ENCODE results near the gene NFATC2. TPM values are rescaled to one million over a fixed set of nuclear protein-coding genes. Genes with fewer than 3 reads are reported as not detected.
"Not testable (repeated sequence)": the region's sequence is repeated elsewhere in the genome, so short reads cannot be mapped to it uniquely, and the experiment has no call there.

Gene NFATC2
- total RNA-seq, 1 experiment from 2014 or later, result 6.3 TPM

DNA sequence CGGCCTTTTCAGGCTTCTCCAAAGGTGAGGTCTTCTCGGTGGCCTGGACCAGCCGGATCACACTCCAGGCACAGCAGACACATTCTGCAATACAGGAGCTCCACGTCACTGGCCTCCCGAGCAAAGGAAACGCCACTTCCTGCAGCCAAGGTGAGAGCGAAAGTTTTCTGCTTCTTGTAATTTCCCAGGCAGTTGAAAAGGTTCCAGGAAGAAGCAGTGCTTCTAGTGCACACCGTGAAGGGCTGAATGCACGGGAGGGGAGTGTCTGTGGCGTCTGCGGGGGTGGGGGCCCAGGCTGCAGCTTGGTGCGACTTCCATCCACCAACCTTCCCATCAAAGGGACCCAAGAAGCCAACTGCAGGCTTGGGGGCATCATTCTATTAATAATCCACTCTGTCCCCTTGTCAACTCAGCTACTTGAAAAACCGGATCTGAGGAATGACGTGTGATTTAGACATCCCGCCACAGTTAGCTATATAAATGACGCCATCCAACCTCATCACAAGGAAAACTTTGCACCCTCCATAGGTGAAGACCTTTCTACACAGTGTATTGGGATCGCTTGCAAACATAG is 61.1 kb downstream of the NFATC2 start:
- no peaks in the 10 kb centered on the region for H3K27me3 ChIP-seq (ENCODE audit: insufficient read depth, low read depth)
- ChIA-PET POLR2A (ENCODE audit: unreplicated experiment) (interaction anchor here (0.6 kb wide), 1 partner anchor 96 kb away, joined by 6 read pairs; no protein-coding TSS in a partner anchor), CTCF (no interaction called here)
- H4K20me1 ChIP-seq (ENCODE audit: insufficient read depth), result no peaks in the 10 kb centered on the region
- no peaks in the 10 kb centered on the region for H3K36me3 ChIP-seq (ENCODE audit: low read depth)
- DNase-seq, result no peak
- H3K79me2 ChIP-seq (ENCODE audit: low read depth), result no peaks in the 10 kb centered on the region
- no peak overlapping the region for H3K27ac ChIP-seq
- no peak for TF ChIP-seq EZH2 (IDR thresholded peaks at IDR 0.05; ENCODE audit: low read depth)
- no peak for TF ChIP-seq CTCF (conservative IDR thresholded peaks at IDR 0.05)
- no peaks in the 10 kb centered on the region; the same call in 1 of the 2 replicates for H3K9me3 ChIP-seq (ENCODE audit: insufficient read depth, low read depth)
- H3F3A ChIP-seq (ENCODE audit: insufficient read depth, low read depth), result peaks cover under 1% of the 10 kb centered on the region; the same call in 1 of the 2 replicates
- BruUV-seq (replicated peaks), result no TSS peak
- no peaks in the 10 kb centered on the region for H3K9me2 ChIP-seq (ENCODE audit: insufficient read depth)
- H3K4me3 ChIP-seq, result no peak overlapping the region
- H2AFZ ChIP-seq, result no peak overlapping the region
- intact Hi-C loops (cut with micrococcal nuclease; ENCODE audit: unreplicated experiment), result no loop called here
- peaks cover 2% of the 10 kb centered on the region; the same call in 1 of the 2 replicates for H3K4me1 ChIP-seq (replicated peaks; ENCODE audit: insufficient read depth)
- H3K4me2 ChIP-seq, result no peak overlapping the region

GRCh38 chr20:51480507-51481270 is 61.8 kb downstream of the NFATC2 start:
- Histone ChIP-seq H3K36me3 (ENCODE audit: low read depth) (no peaks in the 10 kb centered on the region), H3F3A (ENCODE audit: insufficient read depth, low read depth) (no peaks in the 10 kb centered on the region), H3K4me3 (no peak overlapping the region), H2AFZ (no peak overlapping the region), H3K4me2 (no peak overlapping the region), H4K20me1 (ENCODE audit: insufficient read depth) (no peaks in the 10 kb centered on the region), H3K79me2 (ENCODE audit: low read depth) (no peaks in the 10 kb centered on the region), H3K27ac (no peak overlapping the region), H3K4me1 (replicated peaks; ENCODE audit: insufficient read depth) (no peaks in the 10 kb centered on the region), H3K9me2 (ENCODE audit: insufficient read depth) (no peaks in the 10 kb centered on the region), H3K9me3 (ENCODE audit: insufficient read depth, low read depth) (no peaks in the 10 kb centered on the region; the same call in 1 of the 2 replicates), H3K27me3 (ENCODE audit: insufficient read depth, low read depth) (no peaks in the 10 kb centered on the region)
- no TSS peak for BruUV-seq (replicated peaks)
- intact Hi-C loops (cut with micrococcal nuclease; ENCODE audit: unreplicated experiment), result no loop called here
- TF ChIP-seq EZH2 (IDR thresholded peaks at IDR 0.05; ENCODE audit: low read depth) (no peak), CTCF (conservative IDR thresholded peaks at IDR 0.05) (no peak)
- no peak for DNase-seq
- ChIA-PET POLR2A (ENCODE audit: unreplicated experiment) (no interaction called here), CTCF (no interaction called here)

DNA sequence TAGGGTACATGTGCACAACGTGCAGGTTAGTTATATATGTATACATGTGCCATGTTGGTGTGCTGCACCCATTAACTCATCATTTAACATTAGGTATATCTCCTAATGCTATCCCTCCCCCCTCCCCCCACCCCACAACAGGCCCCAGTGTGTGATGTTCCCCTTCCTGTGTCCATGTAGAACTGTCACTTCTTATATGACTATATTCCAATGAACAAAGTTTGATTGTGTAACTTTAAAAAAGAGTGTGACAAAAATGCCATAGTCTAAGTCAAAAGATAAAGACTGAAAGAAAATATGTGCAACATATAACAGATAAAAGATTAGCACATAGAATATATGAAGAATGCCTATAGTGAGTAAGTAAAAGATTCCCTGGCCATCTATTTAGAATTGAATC is 66.4 kb downstream of the NFATC2 start:
- H3K27me3 ChIP-seq (ENCODE audit: insufficient read depth, low read depth); H2AFZ ChIP-seq; H3K36me3 ChIP-seq (ENCODE audit: low read depth); H3K9me3 ChIP-seq (ENCODE audit: insufficient read depth, low read depth); H3K4me3 ChIP-seq; POLR2A ChIA-PET (ENCODE audit: unreplicated experiment); DNase-seq; H3K4me2 ChIP-seq; H4K20me1 ChIP-seq (ENCODE audit: insufficient read depth); H3K27ac ChIP-seq; H3K79me2 ChIP-seq (ENCODE audit: low read depth); H3K9me2 ChIP-seq (ENCODE audit: insufficient read depth); CTCF ChIA-PET; H3K4me1 ChIP-seq (replicated peaks; ENCODE audit: insufficient read depth); intact Hi-C loops (cut with micrococcal nuclease; ENCODE audit: unreplicated experiment); H3F3A ChIP-seq (ENCODE audit: insufficient read depth, low read depth); BruUV-seq (replicated peaks): not testable (repeated sequence)

All from PC-9 (cell line).